Endothelial cell (in vitro differentiated cells): Measurements from ENCODE around the gene KCNIP3. TPM values are rescaled to one million over a fixed set of nuclear protein-coding genes. Genes with fewer than 3 reads are reported as not detected.

Experiments used
- DNase-seq: peaks from one replicate; pipeline ENCODE4 v3.0.0; 2021; ENCODE audit warnings: low spot score
- H3K27ac Mint-ChIP-seq: one replicate; pipeline ENCODE4 v1.8.0; 2021; ENCODE audit warnings: mixed read lengths, inconsistent platforms; ENCODE audit not compliant: unreplicated experiment
- H3K27me3 Mint-ChIP-seq: one replicate; pipeline ENCODE4 v1.8.0; 2021; ENCODE audit warnings: mild to moderate bottlenecking, moderate library complexity, mixed read lengths, inconsistent platforms; ENCODE audit not compliant: unreplicated experiment
- H3K36me3 Mint-ChIP-seq: one replicate; pipeline ENCODE4 v1.8.0; 2021; ENCODE audit warnings: mild to moderate bottlenecking, low read depth, mixed read lengths, inconsistent platforms; ENCODE audit not compliant: unreplicated experiment
- H3K4me1 Mint-ChIP-seq: one replicate; pipeline ENCODE4 v1.8.0; 2021; ENCODE audit warnings: mild to moderate bottlenecking, mixed read lengths, inconsistent platforms; ENCODE audit not compliant: unreplicated experiment
- H3K4me3 Mint-ChIP-seq: one replicate; pipeline ENCODE4 v1.8.0; 2021; ENCODE audit warnings: mild to moderate bottlenecking, mixed read lengths, inconsistent platforms; ENCODE audit not compliant: unreplicated experiment
- H3K9me3 Mint-ChIP-seq: one replicate; pipeline ENCODE4 v1.8.0; 2021; ENCODE audit warnings: mixed read lengths, inconsistent platforms; ENCODE audit not compliant: unreplicated experiment
- CTCF ChIP-seq: fragments of 200-600 bp; sonication (generic); IDR thresholded peaks from one replicate; pipeline ENCODE4 v1.5.0; 2021; ENCODE audit warnings: antibody characterized with exemption; ENCODE audit not compliant: unreplicated experiment
- total RNA-seq: library from RNA; stranded (reverse); fragmentation: NEBNext Ultra II Directional; extraction: Animal tissue kit (Norgen Biotek cat#: 25700); gene quantifications from one replicate; pipeline ENCODE4 v1.2.1, GENCODE V29; 2021; ENCODE audit not compliant: unreplicated experiment

Gene KCNIP3
- total RNA-seq, 1 donor from 2014 or later = 0.26 TPM

GRCh38 chr2:95301186-95301585 is 4.0 kb downstream of the KCNIP3 start:
- Mint-ChIP-seq H3K27me3 (peaks cover 15% of the 10 kb centered on the region), H3K9me3 (no peaks in the 10 kb centered on the region), H3K4me3 (no peak overlapping the region), H3K27ac (no peak overlapping the region), H3K4me1 (peaks cover 3% of the 10 kb centered on the region), H3K36me3 (no peaks in the 10 kb centered on the region)
- DNase-seq = no peak
- TF ChIP-seq CTCF = no peak

DNA sequence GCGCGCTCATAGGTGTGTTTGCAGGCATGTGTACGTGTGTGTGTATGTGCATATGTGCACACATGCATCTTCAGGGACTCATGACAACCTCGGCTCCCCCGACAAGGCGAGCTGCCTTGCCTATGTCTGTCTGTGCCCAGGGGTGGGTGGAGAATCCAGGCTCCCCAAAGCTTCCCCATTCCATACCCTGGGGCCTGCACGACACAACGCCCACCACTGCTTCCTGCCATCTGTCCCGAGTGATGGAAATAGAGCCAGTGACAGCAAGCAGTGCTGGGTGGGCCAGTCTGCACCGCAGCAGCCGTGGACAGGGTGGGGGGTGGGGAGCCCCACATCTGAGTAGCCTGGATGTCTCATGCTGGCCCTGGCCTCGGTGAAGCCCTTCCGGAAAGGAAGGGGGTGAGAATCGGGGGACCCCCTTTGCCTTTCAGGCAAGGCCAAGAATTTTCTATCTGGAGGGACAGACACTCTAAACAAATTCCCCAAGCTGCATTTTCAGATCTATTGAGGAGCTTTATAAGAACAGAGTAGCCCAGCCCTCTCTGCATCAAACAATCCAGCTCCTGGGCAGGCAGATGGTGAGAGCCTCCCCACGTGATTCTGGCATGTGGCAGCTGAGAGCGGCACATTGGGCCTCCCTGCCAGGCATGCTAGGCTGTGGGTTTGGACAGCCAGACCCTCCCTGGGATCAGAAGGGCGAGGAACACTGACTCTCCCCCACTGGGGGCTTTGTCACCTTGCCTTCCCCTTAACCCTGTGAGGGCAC is 4.9 kb downstream of the KCNIP3 start:
- Mint-ChIP-seq H3K36me3 (no peaks in the 10 kb centered on the region), H3K4me1 (peaks cover 3% of the 10 kb centered on the region), H3K9me3 (no peaks in the 10 kb centered on the region), H3K4me3 (no peak overlapping the region), H3K27me3 (peaks cover 15% of the 10 kb centered on the region), H3K27ac (no peak overlapping the region)
- DNase-seq = no peak
- TF ChIP-seq CTCF = no peak

GRCh38 chr2:95303191-95303919 is 6.2 kb downstream of the KCNIP3 start:
- no peak for DNase-seq
- no peaks in the 10 kb centered on the region for H3K4me1 Mint-ChIP-seq
- H3K36me3 Mint-ChIP-seq = no peaks in the 10 kb centered on the region
- H3K27ac Mint-ChIP-seq = no peak overlapping the region
- H3K9me3 Mint-ChIP-seq = no peaks in the 10 kb centered on the region
- H3K4me3 Mint-ChIP-seq = no peak overlapping the region
- no peak for TF ChIP-seq CTCF
- peaks cover 15% of the 10 kb centered on the region for H3K27me3 Mint-ChIP-seq

- TF ChIP-seq CTCF = no peak
- no peak for DNase-seq
- Mint-ChIP-seq H3K36me3 (no peaks in the 10 kb centered on the region), H3K27ac (no peak overlapping the region), H3K27me3 (peaks cover 8% of the 10 kb centered on the region), H3K4me3 (no peak overlapping the region), H3K9me3 (no peaks in the 10 kb centered on the region), H3K4me1 (no peaks in the 10 kb centered on the region)
These were observed 8.4 kb downstream of the KCNIP3 start for GRCh38 chr2:95305380-95306061.
